B cell (primary cell): Measurements from ENCODE around the gene SPACA4.

Experiments used
- EZH2 ChIP-seq: IDR thresholded peaks from 2 replicates; pipeline ENCODE4 v1.6.1; 2012; ENCODE audit warnings: borderline replicate concordance, low read depth, mild to moderate bottlenecking, moderate library complexity, low read length; ENCODE audit not compliant: insufficient read depth, poor library complexity, severe bottlenecking
- TF ChIP-seq, protein P1 (sequence below): fragments of 200-600 bp; IDR thresholded peaks from one replicate; pipeline ENCODE4 v1.8.0; 2022; ENCODE audit warnings: antibody characterized with exemption, mild to moderate bottlenecking

DNA sequence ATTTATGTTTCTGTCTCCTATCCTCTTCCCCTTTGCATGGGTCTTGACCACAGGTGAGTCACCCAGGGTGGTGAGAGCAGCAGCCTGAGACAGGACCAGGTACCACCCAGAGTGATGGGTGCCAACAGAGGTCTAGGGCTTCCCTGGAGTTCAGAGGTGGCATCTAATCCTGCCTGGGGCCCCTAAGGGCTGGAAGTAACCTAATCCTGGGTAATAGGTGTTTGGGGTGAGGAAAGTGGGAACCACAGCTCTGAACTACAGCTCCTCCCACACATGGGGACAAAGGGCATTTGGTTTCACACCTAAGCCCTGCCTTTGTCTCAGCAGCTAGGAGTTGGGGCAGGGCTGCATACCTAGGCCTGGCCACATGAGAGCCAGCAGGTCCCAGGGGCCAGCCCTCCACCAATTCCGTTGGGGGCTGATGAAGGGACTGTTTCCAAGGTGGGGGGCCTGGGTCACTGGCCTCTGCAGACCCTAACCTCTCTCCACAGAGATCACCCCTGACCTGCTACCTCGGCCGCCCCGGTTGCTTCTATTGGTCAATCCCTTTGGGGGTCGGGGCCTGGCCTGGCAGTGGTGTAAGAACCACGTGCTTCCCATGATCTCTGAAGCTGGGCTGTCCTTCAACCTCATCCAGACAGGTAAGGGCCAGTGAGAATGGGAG is 20.8 kb downstream of the SPACA4 start:
- TF ChIP-seq, protein P1, sequence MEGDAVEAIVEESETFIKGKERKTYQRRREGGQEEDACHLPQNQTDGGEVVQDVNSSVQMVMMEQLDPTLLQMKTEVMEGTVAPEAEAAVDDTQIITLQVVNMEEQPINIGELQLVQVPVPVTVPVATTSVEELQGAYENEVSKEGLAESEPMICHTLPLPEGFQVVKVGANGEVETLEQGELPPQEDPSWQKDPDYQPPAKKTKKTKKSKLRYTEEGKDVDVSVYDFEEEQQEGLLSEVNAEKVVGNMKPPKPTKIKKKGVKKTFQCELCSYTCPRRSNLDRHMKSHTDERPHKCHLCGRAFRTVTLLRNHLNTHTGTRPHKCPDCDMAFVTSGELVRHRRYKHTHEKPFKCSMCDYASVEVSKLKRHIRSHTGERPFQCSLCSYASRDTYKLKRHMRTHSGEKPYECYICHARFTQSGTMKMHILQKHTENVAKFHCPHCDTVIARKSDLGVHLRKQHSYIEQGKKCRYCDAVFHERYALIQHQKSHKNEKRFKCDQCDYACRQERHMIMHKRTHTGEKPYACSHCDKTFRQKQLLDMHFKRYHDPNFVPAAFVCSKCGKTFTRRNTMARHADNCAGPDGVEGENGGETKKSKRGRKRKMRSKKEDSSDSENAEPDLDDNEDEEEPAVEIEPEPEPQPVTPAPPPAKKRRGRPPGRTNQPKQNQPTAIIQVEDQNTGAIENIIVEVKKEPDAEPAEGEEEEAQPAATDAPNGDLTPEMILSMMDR = no peak
- TF ChIP-seq EZH2 = no peak
